Stimulated activated CD4-positive, alpha-beta T cell treated with anti-CD3 and anti-CD28 coated beads, Interleukin-12 subunit alpha, Interleukin-12 subunit beta, amount 100 ng/mL, for 24 hours (primary cell): ENCODE data around the gene TM4SF5.
"Not testable (repeated sequence)": the region's sequence is repeated elsewhere in the genome, so short reads cannot be mapped to it uniquely, and the experiment has no call there.

Experiments used
- DNase-seq, 2 experiments: peaks; one replicate each; pipeline ENCODE4 v3.0.0-alpha.2; 2020; ENCODE audit warnings: low read depth in 2 of 2

The TM4SF5 gene

GRCh38 chr17:4789951-4790704, 18.4 kb downstream of the TM4SF5 start:
- peak; percentile 57 to 72 for DNase-seq

DNA sequence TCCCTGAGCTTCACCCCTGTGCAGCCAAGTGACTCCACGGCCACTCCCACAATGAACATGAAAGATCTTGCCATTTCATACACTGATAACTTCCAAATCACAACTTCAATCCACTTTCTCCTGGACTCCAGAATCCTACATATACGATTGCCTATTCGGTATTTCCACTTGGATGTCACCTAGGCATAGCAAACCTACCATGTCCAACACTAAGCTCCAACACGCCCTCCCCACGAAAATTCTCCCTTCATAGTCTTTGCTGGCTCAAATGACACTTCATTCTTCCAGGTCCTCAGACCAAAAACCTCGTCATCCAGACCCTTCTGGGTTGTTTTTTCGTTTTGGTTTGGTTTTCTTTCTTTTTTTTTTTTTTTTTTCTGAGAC, 19.0 kb downstream of the TM4SF5 start:
- DNase-seq: no peak

DNA sequence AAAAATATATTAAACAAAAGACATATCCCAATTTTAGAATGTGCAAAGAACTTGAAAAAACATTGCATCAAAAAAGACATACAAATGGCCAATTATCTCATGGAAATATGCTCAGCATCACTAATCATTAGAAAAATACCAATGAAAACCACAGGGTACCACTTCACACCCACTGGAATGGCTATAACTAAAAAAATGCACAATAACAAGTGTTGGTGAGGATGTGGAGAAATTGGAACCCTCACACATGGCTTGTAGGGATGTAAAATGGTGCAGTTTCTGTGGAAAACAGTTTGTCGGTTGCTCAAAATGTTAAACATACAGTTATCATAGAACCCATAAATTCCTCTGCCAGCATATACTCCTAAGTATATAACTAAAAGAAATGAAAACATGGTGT, 23.5 kb downstream of the TM4SF5 start:
- no peak for DNase-seq

DNA sequence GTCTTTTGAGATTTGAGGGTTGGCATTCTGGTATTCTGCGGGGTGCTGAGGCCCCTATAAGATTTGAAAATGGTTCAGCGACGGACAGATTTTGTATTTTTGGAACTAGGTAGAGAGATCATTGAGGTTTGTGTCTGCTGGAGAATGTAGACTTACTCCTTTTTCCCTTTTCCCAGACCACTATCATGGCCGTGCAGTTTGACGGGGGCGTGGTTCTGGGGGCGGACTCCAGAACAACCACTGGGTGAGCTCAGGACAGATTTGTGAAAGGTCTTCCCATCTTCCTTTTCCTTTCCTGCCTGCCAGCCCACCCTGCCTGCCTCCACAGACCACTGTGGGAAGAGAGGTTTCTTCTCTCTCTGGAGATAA, 24.9 kb downstream of the TM4SF5 start:
- peak in 1 of 2 experiments; percentile 52 for DNase-seq

- no peak for DNase-seq
These were observed 28.9 kb downstream of the TM4SF5 start for GRCh38 chr17:4800462-4801196.

GRCh38 chr17:4802228-4802627, 30.5 kb downstream of the TM4SF5 start, which contains the start of gene C17orf114:
C17orf114 (minus strand) TSS chr17:4802328.
- no peak for DNase-seq

- DNase-seq: no peak
These were observed 34.7 kb downstream of the TM4SF5 start for GRCh38 chr17:4806456-4806776.

DNA sequence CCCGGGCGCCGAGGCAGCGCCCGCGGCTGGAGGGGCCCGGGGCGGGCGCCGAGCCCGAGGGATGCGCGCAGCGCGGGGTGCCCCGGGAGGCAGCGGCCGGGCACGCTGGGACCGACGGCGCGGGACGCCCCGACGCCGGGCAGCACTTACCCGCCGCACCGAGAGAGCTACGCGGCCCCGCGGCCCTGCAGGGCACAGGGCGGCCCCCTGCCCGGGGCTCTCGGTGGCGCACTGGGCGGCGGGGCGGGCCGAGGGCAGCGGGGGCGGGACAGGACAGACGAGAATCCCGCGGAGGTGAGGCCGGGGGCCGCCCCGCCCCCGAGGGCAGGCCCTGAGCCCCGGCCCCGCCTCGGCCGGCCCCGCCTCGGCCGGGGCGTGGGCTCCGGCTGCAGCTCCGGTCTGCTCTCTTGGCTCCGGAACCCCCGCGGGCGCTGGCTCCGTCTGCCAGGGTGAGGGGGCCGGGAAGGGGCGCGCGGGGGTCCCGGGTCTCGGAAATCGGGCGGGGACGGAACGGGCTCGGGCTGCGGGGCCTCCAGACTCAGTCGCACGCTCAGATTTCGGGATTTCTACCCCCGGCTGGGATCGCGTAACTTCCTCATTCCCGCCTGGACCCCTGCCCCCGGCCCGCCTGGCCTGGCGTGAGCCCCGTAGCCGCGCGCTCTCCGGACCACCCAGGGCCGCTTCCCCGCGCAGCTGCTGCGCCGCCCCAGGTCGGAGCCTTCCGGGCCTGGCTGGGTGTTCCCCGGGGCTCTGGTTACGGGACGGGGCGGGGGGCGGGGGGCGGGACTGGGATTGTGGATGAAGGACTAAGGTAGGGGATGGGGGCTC, 35.3 kb downstream of the TM4SF5 start, which contains the start of gene PLD2:
TSS of gene PLD2 (plus strand) at position 376 of the 828 bp plus-strand sequence. CDS start 621 bp downstream, outside the sequence.
- peak; percentile 65 to 86 for DNase-seq

DNA sequence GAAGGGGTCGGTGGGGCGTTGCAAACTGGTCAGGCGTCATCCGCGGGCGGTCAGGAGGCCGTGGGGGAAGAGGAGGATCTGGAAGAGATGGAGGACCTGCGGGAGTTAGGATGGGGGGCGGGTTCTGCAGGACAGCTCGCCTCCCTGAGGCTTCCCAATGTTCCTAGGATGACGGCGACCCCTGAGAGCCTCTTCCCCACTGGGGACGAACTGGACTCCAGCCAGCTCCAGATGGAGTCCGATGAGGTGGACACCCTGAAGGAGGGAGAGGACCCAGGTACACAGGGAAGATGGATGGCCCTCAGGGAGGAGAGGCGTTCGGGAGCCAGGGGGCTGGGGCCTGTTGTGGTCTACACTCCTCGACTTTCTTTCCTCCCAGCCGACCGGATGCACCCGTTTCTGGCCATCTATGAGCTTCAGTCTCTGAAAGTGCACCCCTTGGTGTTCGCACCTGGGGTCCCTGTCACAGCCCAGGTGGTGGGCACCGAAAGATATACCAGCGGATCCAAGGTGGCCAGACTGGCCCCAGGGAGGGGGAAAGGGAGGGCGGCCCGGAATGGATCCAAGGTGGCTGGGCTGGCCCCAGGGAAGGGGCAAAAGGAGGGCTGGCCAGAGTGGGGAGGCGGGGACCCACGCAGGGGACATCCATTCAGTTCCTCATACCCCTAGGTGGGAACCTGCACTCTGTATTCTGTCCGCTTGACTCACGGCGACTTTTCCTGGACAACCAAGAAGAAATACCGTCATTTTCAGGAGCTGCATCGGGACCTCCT, 36.1 kb downstream of the TM4SF5 start:
- no peak for DNase-seq

DNA sequence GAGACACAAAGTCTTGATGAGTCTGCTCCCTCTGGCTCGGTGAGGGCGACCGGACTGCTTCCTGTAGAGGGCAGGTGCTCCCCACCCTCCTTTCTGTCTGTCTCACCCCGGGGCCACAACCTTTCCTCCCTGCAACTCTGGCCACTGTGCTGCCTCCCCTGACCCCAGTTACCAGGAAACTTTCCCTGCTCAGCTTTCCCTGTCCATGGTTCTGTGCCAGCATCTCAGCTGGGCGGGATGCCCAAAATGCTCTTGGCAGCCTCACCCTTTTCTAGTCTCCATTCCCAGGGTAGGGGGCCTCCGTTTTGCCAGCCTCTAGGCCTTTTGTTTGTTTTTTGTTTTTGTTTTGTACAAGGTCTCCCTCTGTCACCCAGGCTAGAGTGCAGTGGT, 36.7 kb downstream of the TM4SF5 start:
- DNase-seq: no peak

DNA sequence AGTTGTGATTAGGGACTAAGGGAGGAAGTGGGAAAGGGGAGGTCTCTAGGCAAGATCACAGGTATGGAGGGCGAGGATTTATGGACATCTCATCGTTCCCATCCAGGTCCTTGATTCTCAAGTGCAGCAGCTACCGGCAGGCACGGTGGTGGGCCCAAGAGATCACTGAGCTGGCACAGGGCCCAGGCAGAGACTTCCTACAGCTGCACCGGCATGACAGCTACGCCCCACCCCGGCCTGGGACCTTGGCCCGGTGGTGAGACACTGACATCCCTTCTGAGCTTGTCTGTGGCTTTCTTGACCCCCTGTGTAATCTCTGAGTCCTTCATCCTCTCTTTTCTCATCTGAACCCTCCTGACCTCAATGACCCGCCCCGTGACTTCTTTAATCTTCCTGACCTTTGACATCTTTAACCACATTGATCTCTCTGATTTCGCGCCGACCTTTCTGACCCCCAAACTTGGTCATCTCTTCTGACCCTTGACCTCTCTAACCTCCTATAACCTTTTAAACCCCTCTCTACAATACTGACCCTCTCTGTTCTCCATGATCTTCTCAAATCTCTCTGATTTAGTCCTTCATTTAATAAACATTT, 39.1 kb downstream of the TM4SF5 start:
- DNase-seq: no peak

GRCh38 chr17:4811471-4811870, 39.8 kb downstream of the TM4SF5 start:
- no peak for DNase-seq

DNA sequence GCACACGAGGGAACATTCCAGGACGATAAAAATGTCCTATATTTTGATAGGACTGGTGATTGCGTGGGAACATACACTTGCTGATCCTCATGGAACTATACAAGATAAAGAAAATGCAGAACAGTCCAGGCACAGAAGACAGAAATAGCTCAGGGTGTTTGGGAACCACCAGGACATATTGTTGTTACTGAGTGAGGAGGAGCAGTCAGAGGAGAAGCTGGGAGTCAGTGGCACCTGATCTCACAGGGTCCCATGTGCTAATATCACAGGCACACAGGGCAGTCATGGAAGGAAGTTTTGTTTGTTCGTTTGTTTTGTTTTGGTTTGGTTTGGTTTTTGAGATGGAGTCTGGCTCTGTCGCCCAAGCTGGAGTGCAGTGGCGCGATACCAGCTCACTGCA, 41.0 kb downstream of the TM4SF5 start:
- DNase-seq: no peak

DNA sequence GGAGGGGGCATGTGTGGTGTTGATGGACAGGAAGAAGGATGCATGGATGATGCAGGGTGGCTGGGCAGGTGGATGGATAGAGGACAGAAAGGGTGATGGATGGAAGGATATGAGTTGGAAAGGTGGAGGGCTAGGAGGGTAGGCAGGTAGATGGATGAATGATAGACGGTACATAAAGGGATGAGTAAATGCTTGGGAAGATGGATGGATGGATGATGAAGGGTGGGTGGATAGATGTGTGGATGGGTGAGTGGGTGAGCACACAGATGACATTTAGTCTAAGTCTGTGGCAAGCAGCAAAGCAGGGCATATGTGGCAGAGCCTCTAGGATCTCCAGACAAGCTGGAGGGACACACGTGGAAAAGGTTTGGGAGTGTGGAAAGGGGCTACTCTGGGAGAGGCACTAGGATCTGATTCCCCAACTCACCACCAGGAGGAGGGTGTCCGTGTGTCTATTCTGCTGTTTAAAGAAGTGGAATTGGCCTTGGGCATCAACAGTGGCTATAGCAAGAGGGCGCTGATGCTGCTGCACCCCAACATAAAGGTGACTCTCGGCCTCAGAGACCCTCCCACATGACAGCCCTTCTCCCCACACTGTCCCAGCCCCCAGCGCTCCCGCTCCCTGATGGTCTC, 43.5 kb downstream of the TM4SF5 start:
- no peak for DNase-seq

DNA sequence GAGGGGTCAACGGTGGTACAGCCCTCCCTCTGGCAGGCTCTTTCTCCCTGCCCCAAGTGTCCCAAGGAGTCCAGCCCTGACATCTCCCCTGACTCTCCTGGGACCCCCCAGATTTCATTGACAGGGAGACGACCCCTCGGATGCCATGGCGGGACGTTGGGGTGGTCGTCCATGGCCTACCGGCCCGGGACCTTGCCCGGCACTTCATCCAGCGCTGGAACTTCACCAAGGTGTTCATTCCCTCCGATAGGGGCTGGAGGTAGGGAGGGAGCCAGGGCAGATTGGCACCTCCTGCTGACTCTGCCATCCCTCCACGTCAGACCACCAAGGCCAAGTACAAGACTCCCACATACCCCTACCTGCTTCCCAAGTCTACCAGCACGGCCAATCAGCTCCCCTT, 45.1 kb downstream of the TM4SF5 start:
- DNase-seq: no peak

DNA sequence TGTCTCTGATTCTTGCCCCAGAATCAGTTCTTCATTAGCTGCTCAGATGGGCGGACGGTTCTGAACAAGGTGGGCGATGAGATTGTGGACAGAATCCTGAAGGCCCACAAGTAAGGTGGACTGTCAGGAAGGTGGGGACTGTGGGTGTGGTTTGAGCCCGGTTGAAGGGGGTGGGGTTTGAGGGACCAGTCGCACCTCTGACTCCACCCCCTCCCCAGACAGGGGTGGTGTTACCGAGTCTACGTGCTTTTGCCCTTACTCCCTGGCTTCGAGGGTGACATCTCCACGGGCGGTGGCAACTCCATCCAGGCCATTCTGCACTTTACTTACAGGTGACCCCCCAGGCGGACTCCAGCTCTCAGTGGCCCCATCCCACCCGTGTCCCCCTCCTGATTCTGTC, 46.6 kb downstream of the TM4SF5 start:
- no peak for DNase-seq

DNA sequence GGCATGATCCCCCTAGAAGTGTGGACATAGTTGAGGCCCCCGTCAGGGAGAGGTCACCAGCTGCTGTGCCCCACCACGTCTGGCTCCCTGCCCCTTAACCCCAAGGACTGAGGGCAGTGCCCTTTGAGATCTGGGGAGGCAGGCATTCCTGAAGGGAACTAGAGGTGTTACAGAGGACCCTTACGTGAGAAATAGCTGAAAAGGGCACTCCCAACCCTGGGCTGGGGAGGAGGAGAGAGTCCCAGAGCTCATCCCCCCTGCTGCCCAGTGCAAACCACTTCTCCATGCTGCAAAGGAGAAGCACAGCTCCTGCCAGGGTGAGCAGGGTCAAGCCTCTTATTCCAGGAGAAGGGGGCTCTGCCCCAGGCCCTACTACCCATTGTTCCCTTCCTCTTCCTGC, 51.1 kb downstream of the TM4SF5 start:
- no peak for DNase-seq

DNA sequence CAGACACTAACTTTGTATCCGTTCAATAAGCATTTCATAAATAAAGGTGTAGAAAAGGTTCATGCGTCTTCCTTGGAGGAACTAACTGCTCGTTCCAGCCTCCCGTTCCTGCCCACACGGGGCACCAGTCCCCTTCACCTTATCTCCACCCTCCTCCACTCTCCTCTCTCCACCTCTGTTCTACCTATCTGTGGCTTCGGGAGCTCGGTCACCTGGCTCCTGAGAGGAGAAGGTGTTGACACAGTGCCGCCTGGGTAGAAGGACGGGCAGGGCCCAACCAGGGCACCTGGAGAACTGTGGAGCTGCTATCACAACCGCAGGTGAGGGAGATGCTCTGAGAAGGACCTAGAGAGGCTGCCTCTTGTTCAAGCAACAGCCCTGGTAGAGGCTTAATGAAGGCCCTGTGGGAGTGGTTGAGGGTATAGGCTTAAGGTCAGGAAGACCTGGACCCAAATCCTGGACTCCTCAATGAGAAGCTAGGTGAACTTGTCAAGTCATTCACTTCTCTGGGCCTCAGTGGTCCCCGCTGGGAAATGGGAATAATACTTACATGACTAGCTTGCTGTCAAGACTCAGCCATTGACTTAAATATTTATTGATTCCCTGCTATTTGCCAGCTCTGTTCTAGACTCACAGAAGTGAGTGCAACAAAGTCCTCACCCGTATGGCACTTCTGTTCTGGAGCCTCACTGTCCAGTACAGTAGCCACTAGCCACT, 51.8 kb downstream of the TM4SF5 start:
- no peak for DNase-seq

DNA sequence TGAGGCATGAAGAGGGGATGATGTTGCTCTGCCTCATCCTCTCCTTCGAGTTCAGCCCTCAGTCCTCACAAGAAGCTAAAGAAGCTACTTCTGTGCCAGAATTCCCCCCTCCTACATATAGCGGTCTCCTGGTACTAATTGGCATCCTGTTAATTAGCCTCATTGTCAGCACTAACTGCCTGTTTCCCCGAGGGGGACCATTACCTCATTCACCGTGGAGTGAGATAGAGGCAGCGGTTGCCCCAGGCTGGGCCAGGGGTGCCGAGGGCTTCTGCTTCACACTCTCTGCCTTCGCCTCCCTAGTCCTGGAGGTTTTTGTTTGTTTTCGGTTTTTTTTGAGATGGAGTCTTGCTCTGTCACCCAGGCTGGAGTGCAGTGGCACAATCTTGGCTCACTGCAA, 55.7 kb downstream of the TM4SF5 start:
- DNase-seq: no peak

DNA sequence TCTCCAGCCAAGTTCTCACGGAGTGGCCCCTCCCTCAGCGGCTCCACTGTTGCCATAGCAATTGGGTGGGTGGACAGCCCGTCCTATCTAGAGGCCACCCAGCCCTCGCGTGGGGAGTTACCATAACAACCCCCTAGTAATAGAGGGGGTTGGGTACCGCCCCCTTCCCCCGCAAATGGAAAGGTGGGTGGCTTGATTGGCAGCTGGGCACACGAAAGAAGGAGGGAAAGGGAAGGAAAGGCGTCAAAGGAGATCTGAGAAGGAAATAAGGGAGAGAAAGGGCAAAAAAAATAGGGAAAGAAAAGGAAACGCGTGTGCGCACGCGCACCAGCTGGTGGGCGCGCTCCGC, 61.1 kb downstream of the TM4SF5 start:
- not testable (repeated sequence) for DNase-seq
